ENCODE measurements around the gene UPF1.

Gene UPF1

DNA sequence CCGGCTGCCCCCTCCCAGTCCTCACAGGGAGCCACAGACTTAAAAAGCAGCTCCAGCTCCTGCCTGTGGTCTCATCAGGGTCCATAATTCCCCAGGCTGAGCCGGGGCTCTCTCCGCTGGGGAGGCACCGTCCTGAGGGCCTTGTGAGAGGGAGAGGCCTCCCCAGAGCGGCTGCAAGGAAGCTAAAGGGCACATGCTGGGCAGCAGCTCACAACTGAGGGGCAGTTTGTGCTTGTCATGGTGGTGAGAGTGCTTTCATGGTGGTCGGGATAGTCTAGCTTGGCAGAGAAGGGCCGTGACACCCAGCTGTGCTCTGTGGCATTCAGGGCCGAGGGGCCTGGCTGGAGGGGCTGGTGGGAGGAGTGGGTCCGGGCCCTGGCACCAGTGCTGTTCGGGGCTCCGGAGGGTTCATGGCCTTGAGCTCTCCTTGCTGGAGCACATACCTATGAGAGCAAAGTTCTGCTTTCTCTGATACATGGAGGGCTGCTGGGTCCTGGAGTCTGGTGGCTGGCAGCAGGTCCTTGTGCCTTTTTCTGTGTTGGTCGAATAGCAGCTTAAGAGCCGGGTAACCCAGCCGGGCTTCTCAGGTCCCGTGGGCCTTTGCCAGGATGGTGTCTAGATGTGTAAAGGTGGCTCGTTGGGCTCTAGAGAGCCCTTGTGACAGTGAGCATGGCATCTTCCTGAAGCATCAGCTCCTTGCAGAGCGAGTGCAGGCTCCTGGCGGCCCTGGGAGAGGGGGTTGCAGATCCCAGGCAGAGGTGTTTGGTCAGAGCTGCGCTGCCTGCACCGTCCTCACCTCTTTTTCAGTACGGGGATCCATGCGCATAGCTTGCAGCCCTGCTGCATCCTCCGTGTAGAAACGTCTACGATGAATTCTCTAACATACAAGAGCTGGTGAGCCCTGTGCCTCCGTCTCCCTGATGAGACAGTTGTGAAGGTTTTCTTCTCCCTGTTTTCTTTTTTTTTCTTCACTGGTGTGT, 8.8 kb downstream of the UPF1 start:
- Histone ChIP-seq H3K4me1 (ENCODE audit: insufficient read depth, low read length) (peaks cover 3% of the 10 kb centered on the region; the same call in 1 of the 2 replicates), H3K36me3 (ENCODE audit: insufficient read depth, low read length) (0 out of 2 replicates have a peak, but pooled peaks cover 3% of the 10 kb centered on the region), H3K9ac (ENCODE audit: low read depth, low read length) (no peak overlapping the region)

GRCh38 chr19:18841400-18841799, 9.6 kb downstream of the UPF1 start:
- H3K36me3 ChIP-seq (ENCODE audit: insufficient read depth, low read length), result 0 out of 2 replicates have a peak, but pooled peaks cover 3% of the 10 kb centered on the region
- H3K9ac ChIP-seq (ENCODE audit: low read depth, low read length), result no peak overlapping the region
- H3K9me3 ChIP-seq (ENCODE audit: control insufficient read depth, insufficient read depth, low read length), result no peaks in the 10 kb centered on the region
- peaks cover 3% of the 10 kb centered on the region; the same call in 1 of the 2 replicates for H3K4me1 ChIP-seq (ENCODE audit: insufficient read depth, low read length)

More for the DNA sequence above, 8.8 kb downstream of the UPF1 start:
- H3K9me3 ChIP-seq (ENCODE audit: control insufficient read depth, insufficient read depth, low read length), result no peaks in the 10 kb centered on the region

DNA sequence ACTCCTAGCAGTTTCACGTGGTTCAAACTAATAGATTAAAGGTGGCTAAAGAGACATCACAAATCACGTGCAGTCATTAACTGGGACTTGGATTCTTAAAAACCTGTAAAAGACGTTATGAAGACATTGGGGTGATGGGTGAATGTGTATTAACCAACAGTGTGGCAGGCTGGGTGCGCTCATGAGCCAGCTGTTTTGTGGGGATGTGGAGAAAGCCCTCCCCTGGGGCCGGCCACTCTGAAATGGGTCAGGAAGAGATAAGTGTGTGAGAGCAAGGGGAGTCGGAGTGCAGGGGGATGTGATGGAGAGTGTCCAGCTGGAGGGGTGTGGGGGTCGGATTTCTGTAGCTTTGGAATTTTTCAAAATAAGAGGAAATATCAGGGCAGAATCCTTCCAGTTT, 10.4 kb downstream of the UPF1 start:
- no peak overlapping the region for H3K9ac ChIP-seq (ENCODE audit: low read depth, low read length)
- 0 out of 2 replicates have a peak, but pooled peaks cover 3% of the 10 kb centered on the region for H3K36me3 ChIP-seq (ENCODE audit: insufficient read depth, low read length)
- no peaks in the 10 kb centered on the region for H3K9me3 ChIP-seq (ENCODE audit: control insufficient read depth, insufficient read depth, low read length)
- H3K4me1 ChIP-seq (ENCODE audit: insufficient read depth, low read length), result peaks cover 3% of the 10 kb centered on the region; the same call in 1 of the 2 replicates

- Histone ChIP-seq H3K36me3 (ENCODE audit: insufficient read depth, low read length) (0 out of 2 replicates have a peak, but pooled peaks cover 3% of the 10 kb centered on the region), H3K9ac (ENCODE audit: low read depth, low read length) (no peak overlapping the region), H3K4me1 (ENCODE audit: insufficient read depth, low read length) (peaks cover 3% of the 10 kb centered on the region; the same call in 1 of the 2 replicates)
These were observed 12.2 kb downstream of the UPF1 start for GRCh38 chr19:18843960-18844359.

DNA sequence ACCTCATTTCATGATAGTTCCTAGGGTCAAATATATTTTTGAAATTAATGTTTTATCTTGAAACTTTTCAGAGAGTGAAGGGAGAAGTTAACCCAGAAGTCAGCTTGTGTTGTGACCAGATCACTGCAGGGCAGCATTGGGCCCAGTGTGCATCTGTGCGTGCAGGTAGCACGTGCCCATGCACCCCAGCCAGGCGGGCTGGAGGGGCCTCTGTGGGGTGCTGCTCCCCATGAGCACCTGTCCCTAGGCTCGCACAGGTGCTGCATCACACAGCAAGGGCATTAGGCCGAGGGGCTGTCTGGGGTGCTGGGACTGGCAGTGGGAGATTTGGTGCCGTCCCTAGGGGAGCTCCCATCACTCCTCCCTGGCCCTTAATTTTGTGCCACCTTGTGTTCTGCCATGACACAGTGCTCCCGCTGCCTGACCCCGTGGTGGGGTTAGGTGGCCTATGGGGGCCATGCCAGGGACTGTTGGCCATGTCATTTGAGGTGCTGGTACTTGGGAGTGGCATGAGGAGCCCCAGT, 13.1 kb downstream of the UPF1 start:
- Histone ChIP-seq H3K9ac (ENCODE audit: low read depth, low read length) (no peak overlapping the region), H3K9me3 (ENCODE audit: control insufficient read depth, insufficient read depth, low read length) (no peaks in the 10 kb centered on the region), H3K4me1 (ENCODE audit: insufficient read depth, low read length) (no peaks in the 10 kb centered on the region; the same call in 1 of the 2 replicates), H3K36me3 (ENCODE audit: insufficient read depth, low read length) (peaks cover 4% of the 10 kb centered on the region; the same call in 1 of the 2 replicates)

More at GRCh38 chr19:18843960-18844359, 12.2 kb downstream of the UPF1 start:
- H3K9me3 ChIP-seq (ENCODE audit: control insufficient read depth, insufficient read depth, low read length), result no peaks in the 10 kb centered on the region

GRCh38 chr19:18845961-18846360, 14.2 kb downstream of the UPF1 start:
- Histone ChIP-seq H3K4me1 (ENCODE audit: insufficient read depth, low read length) (no peaks in the 10 kb centered on the region), H3K9me3 (ENCODE audit: control insufficient read depth, insufficient read depth, low read length) (no peaks in the 10 kb centered on the region), H3K36me3 (ENCODE audit: insufficient read depth, low read length) (peaks cover 8% of the 10 kb centered on the region; the same call in 1 of the 2 replicates), H3K9ac (ENCODE audit: low read depth, low read length) (no peak overlapping the region)

DNA sequence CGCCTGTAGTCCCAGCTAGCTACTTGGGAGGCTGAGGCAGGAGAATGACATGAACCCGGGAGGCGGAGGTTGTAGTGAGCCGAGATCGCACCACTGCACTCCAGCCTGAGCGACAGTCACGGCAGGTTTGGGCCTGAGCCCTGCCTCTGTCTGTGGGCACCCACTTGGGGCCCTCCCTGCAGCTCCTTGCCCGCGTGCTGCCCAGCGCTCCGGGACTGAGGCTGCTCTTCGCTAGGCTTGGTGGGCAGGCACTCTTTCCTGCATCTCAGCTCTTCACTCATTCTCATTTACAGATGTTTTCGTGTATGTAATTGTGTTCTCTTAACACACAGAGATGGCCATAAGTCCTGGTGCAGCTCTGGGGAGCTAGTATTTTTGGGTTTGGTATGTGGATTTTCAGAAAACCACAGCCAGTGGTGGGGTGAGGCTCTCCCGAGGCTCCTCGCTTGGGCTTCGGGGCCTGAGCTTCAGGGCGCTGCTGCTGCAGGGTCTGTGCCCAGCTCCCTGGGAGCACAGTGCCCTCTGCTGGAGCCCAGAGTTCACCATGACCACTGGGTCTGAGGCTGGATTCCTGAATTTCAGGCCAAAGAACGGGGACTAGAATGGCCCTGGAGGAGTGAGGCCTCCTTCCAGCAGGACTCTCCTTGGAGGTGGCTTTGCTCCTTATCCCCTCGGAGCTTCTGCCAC, 15.2 kb downstream of the UPF1 start:
- Histone ChIP-seq H3K9ac (ENCODE audit: low read depth, low read length) (no peak overlapping the region), H3K9me3 (ENCODE audit: control insufficient read depth, insufficient read depth, low read length) (no peaks in the 10 kb centered on the region), H3K4me1 (ENCODE audit: insufficient read depth, low read length) (no peaks in the 10 kb centered on the region), H3K36me3 (ENCODE audit: insufficient read depth, low read length) (peaks cover 17% of the 10 kb centered on the region; the same call in 1 of the 2 replicates)

DNA sequence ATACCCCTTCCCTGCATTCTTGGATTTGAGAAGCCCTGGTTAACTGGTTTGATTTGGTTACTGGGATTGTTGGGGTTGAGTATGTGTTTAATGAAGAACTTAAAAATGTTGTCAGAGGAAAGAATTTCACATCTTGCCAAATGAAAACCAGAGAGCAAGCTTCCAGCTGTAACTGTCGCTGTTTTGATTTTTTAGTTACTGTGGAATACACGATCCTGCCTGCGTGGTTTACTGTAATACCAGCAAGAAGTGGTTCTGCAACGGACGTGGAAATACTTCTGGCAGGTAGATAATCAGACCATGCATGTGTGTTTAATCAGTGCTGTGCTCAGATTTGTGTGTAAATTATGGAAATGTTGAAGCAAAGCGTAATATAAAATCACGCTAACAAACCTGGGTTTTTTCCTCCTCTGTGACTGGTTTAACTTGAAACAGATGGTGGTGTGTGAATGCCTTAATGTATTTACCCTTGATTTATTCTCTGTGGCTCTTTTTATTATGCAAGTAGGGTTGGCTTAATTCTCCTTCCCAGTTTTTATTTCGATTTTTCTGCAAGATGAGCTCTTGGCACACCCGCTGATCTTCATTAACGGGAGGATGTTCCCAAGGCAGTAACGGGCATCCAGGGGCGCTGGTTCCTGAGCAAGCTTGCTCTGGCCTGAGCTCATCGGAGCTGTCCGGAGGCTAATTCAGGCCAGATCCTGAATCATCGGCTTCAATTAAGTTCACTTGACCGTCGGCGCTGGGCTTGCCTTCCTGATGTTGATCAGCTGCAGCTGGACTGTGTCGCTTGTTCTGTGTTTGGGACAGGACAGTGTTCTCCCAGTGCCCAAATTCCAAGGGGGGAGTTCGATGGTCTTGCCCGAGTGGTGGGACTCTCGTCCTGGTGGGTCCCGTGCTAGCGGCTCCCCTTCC, 16.0 kb downstream of the UPF1 start:
- Histone ChIP-seq H3K36me3 (ENCODE audit: insufficient read depth, low read length) (peaks cover 23% of the 10 kb centered on the region), H3K9ac (ENCODE audit: low read depth, low read length) (no peak overlapping the region), H3K4me1 (ENCODE audit: insufficient read depth, low read length) (no peaks in the 10 kb centered on the region), H3K9me3 (ENCODE audit: control insufficient read depth, insufficient read depth, low read length) (no peaks in the 10 kb centered on the region)

DNA sequence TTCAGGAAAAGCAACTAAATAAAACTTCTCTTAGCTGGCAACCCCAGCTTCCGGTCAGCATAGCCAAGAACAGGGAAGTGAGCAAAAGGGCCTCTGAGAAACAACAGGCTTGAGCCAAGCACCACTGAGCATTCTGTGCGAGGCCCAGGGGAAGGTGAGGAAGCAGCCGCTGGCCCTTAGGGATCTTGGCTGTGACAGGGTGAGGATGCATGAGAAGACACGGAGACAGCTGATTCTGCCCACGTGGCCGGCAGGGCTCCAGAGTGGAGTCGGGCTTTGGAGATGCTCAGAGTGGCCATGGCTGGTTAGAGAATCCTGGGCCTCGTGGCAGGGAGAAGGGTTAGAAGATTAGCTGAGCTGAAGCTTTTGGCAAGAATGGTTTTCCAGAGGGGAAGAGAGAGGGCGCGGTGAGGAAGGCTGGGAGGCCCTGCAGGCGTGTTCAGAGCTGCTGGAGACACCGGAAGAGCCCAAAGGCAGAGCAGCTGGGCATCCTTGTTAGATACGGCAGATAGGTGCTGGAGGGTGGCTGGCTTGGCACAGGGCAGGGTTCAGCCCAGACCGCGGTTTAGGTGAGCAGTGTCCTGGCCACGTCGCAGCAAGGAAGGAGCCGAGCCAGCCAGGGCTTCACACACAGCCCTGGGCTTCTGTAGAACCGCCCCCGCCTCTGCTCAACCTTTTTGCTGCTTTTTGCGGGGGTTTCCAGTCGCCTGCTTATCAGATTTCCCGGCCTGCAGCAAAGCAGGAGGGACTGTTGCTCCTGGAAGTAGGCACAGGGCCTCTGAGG, 17.3 kb downstream of the UPF1 start:
- no peaks in the 10 kb centered on the region for H3K4me1 ChIP-seq (ENCODE audit: insufficient read depth, low read length)
- no peaks in the 10 kb centered on the region for H3K9me3 ChIP-seq (ENCODE audit: control insufficient read depth, insufficient read depth, low read length)
- H3K36me3 ChIP-seq (ENCODE audit: insufficient read depth, low read length), result peaks cover 26% of the 10 kb centered on the region
- no peak overlapping the region for H3K9ac ChIP-seq (ENCODE audit: low read depth, low read length)

- no peaks in the 10 kb centered on the region for H3K4me1 ChIP-seq (ENCODE audit: insufficient read depth, low read length)
- H3K36me3 ChIP-seq (ENCODE audit: insufficient read depth, low read length), result peaks cover 26% of the 10 kb centered on the region
- no peaks in the 10 kb centered on the region for H3K9me3 ChIP-seq (ENCODE audit: control insufficient read depth, insufficient read depth, low read length)
- no peak overlapping the region for H3K9ac ChIP-seq (ENCODE audit: low read depth, low read length)
These were observed 18.2 kb downstream of the UPF1 start for GRCh38 chr19:18849838-18850400.

DNA sequence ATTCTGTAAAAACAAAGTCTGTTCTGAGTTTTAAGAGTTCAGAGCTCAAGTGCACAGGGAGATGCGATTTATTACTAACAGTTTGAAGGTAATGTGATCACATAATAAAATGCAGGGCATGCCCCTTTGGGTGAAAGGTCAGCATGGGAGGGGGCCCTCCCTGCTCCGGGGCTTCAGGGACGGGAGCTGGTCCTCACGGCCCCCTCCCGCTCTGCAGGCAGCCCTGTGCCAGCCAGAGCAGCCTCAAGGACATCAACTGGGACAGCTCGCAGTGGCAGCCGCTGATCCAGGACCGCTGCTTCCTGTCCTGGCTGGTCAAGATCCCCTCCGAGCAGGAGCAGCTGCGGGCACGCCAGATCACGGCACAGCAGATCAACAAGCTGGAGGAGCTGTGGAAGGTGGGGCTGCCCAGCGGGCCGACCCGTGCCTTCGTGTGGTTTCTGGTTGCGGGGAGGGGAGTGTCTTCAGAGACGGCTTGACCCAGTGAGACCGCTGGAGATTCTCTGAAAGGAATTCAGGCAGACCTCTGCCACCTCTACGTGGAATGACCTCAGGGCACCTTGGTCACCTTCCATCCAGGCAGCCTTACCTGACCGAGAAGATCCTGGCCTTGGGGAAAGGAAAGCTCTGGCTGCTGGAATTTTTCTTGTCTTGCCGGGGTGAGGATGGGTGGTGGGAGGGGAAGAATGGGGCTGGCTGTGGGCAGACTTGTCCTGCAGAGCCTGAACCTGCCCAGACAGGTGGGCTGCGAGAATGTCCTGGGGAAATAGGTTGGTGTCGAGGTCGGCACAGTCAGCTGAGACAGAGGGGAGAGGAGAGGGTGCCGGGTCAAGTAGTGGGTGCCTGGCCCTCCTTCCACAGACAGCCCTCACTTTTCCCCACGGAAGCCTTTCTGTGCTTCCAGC, 19.0 kb downstream of the UPF1 start:
- no peaks in the 10 kb centered on the region for H3K9me3 ChIP-seq (ENCODE audit: control insufficient read depth, insufficient read depth, low read length)
- H3K36me3 ChIP-seq (ENCODE audit: insufficient read depth, low read length), result peaks cover 26% of the 10 kb centered on the region
- H3K9ac ChIP-seq (ENCODE audit: low read depth, low read length), result no peak overlapping the region
- no peaks in the 10 kb centered on the region for H3K4me1 ChIP-seq (ENCODE audit: insufficient read depth, low read length)

Measured in ES-I3 (cell line).